ENCODE data around the gene MARVELD2.
"Not testable (repeated sequence)": the region's sequence is repeated elsewhere in the genome, so short reads cannot be mapped to it uniquely, and the experiment has no call there.

MARVELD2 gene

DNA sequence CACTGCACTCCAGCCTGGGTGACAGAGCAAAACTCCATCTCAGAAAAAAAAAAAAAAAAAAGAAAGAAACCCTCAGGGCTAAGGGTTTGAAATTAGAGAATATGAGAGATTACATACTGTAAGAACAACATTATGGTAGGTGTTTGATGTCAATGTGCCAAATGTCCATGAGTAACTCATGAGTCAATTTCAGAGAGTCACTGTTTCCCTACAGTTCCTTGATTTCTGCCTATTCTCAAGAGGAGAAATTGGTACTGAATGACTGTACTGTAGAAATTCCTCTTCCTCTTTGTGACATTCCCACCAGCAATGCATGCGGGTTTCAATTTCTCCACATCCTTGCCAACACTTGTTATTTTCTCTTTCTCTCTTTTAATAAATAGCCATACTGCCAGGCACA, 35.2 kb downstream of the MARVELD2 start:
- no peak for DNase-seq

- DNase-seq, result not testable (repeated sequence)
These were observed 35.6 kb downstream of the MARVELD2 start for GRCh38 chr5:69450527-69450926.

DNA sequence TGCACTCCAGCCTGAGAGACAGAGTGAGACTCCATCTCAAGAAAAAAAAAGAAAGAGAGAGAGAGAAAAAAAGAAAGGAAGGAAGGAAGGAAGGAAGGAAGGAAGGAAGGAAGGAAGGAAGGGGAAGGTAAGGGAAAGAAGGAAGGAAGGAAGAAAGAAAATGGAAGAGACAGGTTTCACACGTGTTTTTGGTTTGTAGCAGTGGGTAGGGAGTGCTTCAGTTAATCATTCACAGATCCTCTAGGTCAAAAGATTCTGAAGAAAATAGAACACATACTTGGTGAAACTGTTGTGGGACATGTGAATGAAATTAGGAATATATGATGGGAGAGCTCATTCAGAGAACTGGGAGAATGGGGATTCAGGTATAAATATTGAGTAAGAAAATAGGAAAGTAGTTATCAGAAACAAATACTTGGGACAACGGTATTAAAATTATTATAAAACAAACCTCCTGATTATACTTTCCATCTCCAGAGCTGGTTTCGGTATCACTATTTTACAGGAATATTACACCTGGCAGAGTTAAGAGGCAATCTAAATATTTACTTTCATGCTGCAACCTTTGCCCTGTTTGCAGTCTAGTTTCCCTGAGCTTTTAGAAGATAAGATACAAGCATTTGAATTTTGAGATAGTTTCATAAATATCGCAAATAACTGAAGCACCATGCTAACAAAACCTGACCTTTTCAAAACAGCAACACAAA, 37.2 kb downstream of the MARVELD2 start:
- peak; percentile 41 for DNase-seq

DNA sequence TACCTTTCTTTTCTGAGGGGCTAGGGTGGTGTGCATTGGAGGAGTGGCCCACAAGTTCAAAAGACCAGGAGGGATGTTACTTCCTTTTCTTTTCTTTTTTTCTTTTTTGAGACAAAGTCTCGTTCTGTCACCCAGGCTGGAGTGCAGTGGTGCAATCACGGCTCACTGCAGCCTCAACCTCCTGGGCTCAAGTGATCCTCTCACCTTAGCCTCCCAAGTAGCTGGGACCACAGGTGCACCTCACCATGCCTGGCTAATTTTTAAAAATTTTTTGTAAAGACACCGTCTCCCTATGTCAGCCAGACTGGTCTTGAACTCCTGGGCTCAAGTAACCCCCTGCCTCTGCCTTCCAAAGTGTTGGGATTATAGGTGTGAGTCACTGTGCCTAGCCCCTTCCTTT, 38.6 kb downstream of the MARVELD2 start:
- not testable (repeated sequence) for DNase-seq

DNA sequence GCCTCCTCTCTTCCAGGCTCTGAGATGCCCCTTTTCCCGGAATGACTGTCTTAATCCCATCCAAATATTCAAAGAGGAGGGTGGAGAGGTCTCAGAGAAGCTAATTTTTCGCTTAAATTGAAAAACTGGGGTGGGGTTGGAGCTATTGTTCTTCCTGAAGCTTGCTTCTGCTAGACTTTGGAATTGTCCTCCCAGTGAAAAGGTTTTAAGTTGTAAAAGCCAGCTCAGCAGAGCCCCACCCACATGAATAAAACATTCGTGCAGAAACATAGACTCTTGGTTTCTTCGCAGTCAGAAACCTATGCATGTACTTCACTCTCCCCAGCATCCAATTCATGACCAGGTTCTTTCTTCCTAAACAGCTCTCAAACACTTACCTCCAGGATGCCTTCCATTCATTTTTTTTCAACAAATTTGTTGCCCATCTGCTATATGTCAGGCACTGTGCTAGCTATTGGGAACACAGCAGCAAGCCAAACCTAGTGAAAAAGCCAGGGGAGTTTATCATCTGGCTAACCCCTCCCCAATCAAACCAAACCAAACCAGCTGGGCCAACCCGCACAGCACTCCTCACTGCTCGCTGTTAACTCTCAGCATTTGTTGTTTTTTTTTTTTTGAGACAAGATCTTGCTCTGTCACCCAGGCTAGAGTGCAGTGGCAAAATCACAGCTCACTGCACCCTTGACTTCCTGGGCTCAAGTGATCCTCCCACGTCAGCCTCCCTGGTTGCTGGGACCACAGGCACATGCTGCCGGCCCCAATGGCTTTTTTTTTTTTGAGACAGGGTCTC, 39.7 kb downstream of the MARVELD2 start:
- no peak for DNase-seq

DNA sequence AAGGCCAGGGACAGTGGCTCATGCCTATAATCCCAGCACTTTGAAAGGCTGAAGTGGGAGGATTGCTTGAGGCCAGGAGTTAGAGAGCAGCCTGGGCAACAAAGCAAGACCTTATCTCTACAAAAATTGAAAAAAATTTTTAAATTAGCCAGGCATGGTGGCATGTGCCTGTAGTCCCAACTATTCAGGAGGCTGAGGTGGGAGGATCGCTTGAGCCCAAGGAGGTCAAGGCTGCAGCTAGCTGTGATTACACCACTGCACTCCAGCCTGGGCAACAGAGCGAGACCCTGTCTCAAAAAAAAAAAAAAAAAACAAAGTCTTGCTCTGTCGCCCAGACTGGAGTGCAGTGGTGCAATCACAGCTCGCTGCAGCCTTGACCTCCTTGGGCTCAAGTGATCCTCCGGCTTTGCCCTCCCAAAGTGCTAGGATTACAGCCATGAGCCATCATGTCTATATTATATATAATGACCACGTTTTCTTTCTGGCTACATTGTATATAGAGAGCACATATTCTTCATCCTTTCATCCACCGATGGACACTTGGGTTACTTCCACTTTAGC, 40.6 kb downstream of the MARVELD2 start:
- not testable (repeated sequence) for DNase-seq

GRCh38 chr5:69462170-69462569, 47.3 kb downstream of the MARVELD2 start:
- DNase-seq, result no peak

- not testable (repeated sequence) for DNase-seq
These were observed 51.5 kb downstream of the MARVELD2 start for GRCh38 chr5:69466375-69466774.

DNA sequence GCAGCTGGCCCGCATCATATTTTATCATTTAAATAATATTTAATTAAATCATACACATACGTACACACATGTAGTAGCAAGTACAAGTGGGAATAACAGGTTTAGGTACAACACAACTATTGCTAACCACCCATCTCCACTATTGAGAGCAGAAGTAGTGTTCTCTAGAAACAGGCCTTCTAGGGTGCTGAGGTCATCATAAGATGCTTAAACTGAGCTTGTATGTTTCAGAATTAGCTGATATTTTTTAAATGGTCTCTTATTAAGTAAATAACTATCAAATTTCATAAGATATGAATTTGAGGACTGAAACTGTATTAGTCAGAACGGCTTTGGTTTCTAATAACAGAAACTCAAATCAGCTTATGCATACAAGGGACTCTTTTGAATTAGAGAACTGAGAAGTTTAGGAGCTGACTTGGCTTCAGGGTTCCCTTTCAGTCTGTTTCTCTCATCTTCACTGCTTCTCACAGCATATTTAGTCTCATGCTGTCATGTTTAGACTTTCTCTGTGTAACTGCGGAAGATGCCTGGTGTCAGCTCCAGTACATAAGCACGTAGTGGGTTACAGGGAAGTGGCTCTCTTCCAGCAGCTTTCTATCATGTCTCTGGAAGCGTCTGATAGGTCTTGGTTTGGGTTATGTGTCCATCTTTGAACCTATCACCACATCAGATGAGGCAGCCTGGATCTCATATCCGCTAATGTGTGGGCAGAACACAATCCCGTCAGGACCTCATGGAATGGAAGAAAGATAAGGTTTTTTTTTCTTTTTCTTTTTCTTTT, 52.7 kb downstream of the MARVELD2 start:
- DNase-seq, result no peak

GRCh38 chr5:69468631-69469030, 53.7 kb downstream of the MARVELD2 start:
- no peak for DNase-seq

- not testable (repeated sequence) for DNase-seq
These were observed 56.6 kb downstream of the MARVELD2 start for GRCh38 chr5:69471516-69471915.

DNA sequence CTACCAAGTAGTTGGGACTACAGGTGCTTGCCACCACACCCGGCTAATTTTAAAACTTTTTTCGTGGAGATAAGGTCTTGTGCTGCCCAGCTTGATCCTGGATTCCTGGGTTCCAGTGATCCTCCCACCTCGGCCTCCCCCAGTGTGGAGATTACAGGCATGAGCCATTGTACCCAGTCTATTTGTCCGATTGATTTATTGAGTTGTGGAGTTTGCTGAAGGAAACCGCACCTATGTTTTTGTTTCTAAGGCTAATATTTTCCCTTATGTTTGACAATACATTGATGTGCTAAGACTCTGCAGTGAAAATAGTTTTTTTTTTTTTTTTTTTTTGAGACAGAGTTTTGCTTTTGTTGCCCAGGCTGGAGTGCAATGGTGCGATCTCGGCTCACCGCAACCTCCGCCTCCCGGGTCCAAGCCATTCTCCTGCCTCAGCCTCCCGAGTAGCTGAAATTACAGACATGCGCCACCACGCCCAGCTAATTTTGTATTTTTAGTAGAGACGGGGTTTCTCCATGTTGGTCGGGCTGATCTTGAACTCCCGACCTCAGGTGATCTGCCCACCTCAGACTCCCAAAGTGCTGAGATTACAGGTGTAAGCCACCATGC, 57.7 kb downstream of the MARVELD2 start:
- not testable (repeated sequence) for DNase-seq

DNA sequence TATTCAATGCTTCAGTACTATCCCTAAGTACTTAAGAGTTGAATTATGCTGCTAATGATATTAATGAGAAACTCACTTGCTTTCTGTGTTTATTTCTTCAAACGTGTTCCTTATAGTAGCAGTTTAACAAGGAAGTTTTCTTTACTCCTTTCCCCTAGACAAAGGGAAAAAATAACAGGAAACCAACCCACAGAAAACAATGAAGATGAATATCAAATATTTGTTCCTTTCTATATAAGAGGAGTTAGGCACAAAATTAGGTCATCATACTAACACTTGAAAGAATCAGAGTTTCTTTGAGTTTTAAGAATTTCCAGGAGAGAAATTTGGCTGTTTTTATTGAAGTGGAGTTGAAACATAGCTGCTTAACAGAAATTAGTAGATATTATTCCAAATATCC, 62.3 kb downstream of the MARVELD2 start:
- DNase-seq, result no peak

GRCh38 chr5:69478296-69478695, 63.4 kb downstream of the MARVELD2 start:
- DNase-seq, result not testable (repeated sequence)

GRCh38 chr5:69484891-69485290, 70.0 kb downstream of the MARVELD2 start:
- no peak for DNase-seq

DNA sequence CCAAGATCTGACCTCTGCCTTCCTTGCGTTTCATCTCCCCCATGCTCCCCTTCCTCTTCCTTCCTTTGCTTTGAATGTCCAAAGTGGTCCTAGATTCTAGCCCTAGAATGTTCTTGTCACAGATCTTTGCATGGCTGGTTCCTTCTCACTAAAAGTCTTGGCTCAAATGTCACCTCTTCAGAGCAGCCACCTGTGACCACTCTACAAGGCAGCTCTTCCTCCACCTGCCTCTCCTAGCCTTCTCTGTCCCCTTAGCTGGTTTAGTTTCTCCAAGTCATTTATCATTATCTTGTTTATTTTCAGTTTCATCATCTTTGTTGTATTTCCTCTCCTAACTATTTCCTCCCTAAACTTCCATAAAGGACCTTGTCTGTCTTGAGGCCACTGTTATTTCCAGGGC, 70.6 kb downstream of the MARVELD2 start:
- peak; percentile 45 for DNase-seq

DNA sequence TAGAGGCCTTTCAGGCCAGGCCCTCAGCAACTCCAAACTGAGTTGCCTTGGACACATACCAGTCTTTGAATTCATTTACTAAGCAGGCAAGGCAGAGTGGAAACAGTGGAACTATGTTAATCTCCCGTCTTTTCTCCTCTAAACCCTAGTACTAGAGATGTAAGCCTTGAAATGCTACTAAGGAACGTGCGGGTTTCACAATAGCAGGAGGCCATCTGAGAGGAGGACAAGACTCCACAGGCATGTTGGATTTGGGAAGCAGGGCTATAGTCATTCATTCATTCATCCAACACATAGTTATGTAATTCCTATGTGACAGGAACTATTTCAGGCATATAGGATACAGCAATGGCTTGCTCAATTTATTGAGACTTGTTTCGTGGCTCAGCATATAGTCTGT, 74.3 kb downstream of the MARVELD2 start:
- DNase-seq, result no peak

- DNase-seq, result no peak
These were observed 76.1 kb downstream of the MARVELD2 start for GRCh38 chr5:69491027-69491426.

- DNase-seq, result peak; percentile 18
These were observed 77.0 kb downstream of the MARVELD2 start for GRCh38 chr5:69491838-69492390.

GRCh38 chr5:69492391-69492922, 77.5 kb downstream of the MARVELD2 start, which contains the start of gene OCLN:
TSS of gene OCLN (plus strand) at chr5:69492790. CDS start at chr5:69504245, 11,455 bp downstream.
- DNase-seq, result peak; percentile 82

- DNase-seq, result no peak
These were observed 78.0 kb downstream of the MARVELD2 start for GRCh38 chr5:69492923-69493395.
